ENCODE results near the gene NEO1. TPM values are rescaled to one million over a fixed set of nuclear protein-coding genes. Genes with fewer than 3 reads are reported as not detected.
A peak's percentile ranks its signal among the peaks of the same experiment; 100 is the strongest.

The NEO1 gene
- total RNA-seq, 1 donor from 2014 or later: 30.3 TPM

DNA sequence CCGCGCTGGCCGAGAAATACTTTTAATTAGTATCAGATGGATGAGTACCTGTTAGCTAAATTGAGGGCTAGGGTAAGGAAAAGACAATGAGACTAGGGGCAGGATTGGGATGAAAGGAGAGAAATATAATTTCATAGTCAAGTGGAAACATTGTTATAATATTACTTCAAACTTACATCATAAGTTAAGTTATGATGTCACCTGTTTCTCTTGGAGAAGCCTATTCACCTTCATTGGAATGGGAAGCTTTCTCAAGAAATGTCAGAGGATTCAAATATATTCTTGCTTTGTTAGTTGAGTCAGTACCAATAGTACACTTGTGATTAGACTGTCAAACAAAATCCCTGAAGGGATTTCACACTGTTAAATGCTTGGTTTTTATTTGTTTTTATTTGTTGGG, 116.2 kb downstream of the NEO1 start:
- Histone ChIP-seq H3K9me3 (ENCODE audit: insufficient read depth, low read depth, low read length) (no peaks in the 10 kb centered on the region), H3K79me2 (ENCODE audit: insufficient read depth, low read length) (no peaks in the 10 kb centered on the region), H2AFZ (ENCODE audit: low read depth, low read length) (no peak overlapping the region), H3K9ac (ENCODE audit: low read length) (no peak overlapping the region), H3K4me3 (ENCODE audit: insufficient read depth, low read depth, low read length) (no peak overlapping the region), H3K4me2 (ENCODE audit: low read length) (no peak overlapping the region), H3K4me1 (ENCODE audit: insufficient read depth, low read length) (no peaks in the 10 kb centered on the region), H3K36me3 (ENCODE audit: insufficient read depth, low read length) (no peaks in the 10 kb centered on the region), H3K27ac (ENCODE audit: low read depth, low read length) (no peak overlapping the region), H3K27me3 (ENCODE audit: insufficient read depth, low read length) (no peaks in the 10 kb centered on the region), H4K20me1 (ENCODE audit: insufficient read depth, low read length) (no peaks in the 10 kb centered on the region)
- Mint-ChIP-seq H3K27me3 (ENCODE audit: low read depth, unreplicated experiment) (no peaks in the 10 kb centered on the region), H3K27ac (ENCODE audit: unreplicated experiment) (no peak overlapping the region), H3K36me3 (ENCODE audit: low read depth, unreplicated experiment) (peaks cover 15% of the 10 kb centered on the region), H3K9me3 (ENCODE audit: unreplicated experiment) (peaks cover 10% of the 10 kb centered on the region), H3K4me3 (ENCODE audit: unreplicated experiment) (no peak overlapping the region), H3K4me1 (ENCODE audit: low read depth, unreplicated experiment) (no peaks in the 10 kb centered on the region)
- FAIRE-seq: no peak
- no peak for DNase-seq (ENCODE audit: low read depth)
- TF ChIP-seq, protein P1, sequence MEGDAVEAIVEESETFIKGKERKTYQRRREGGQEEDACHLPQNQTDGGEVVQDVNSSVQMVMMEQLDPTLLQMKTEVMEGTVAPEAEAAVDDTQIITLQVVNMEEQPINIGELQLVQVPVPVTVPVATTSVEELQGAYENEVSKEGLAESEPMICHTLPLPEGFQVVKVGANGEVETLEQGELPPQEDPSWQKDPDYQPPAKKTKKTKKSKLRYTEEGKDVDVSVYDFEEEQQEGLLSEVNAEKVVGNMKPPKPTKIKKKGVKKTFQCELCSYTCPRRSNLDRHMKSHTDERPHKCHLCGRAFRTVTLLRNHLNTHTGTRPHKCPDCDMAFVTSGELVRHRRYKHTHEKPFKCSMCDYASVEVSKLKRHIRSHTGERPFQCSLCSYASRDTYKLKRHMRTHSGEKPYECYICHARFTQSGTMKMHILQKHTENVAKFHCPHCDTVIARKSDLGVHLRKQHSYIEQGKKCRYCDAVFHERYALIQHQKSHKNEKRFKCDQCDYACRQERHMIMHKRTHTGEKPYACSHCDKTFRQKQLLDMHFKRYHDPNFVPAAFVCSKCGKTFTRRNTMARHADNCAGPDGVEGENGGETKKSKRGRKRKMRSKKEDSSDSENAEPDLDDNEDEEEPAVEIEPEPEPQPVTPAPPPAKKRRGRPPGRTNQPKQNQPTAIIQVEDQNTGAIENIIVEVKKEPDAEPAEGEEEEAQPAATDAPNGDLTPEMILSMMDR (IDR thresholded peaks at IDR 0.05; ENCODE audit: insufficient read depth, low read depth, low read length): no peak
- TF ChIP-seq EZH2 (IDR thresholded peaks at IDR 0.05; ENCODE audit: insufficient read depth, low read length): no peak

DNA sequence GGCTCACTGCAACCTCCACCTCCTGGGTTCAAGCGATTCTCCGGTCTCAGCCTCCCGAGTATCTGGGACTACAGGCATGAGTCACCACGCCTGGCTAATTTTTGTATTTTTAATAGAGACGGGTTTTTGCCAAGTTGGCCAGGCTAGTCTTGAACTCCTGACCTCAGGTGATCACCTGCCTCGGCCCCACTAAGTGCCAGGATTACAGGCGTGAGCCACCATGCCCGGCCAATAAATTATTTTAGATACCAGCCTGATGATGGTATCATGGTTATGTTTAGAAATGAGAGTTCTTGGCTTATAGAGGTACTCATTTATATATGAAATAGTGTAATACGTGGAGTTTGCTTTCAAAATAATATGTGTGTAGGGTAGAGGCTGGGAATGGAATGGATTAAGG, 119.4 kb downstream of the NEO1 start:
- Mint-ChIP-seq H3K4me1 (ENCODE audit: low read depth, unreplicated experiment) (no peaks in the 10 kb centered on the region), H3K4me3 (ENCODE audit: unreplicated experiment) (no peak overlapping the region), H3K36me3 (ENCODE audit: low read depth, unreplicated experiment) (peaks cover 2% of the 10 kb centered on the region), H3K9me3 (ENCODE audit: unreplicated experiment) (peaks cover 4% of the 10 kb centered on the region), H3K27ac (ENCODE audit: unreplicated experiment) (no peak overlapping the region), H3K27me3 (ENCODE audit: low read depth, unreplicated experiment) (no peaks in the 10 kb centered on the region)
- DNase-seq (ENCODE audit: low read depth) (no peak), FAIRE-seq (no peak)
- no peak overlapping the region for H3K4me2 ChIP-seq (ENCODE audit: low read length)
- H3K36me3 ChIP-seq (ENCODE audit: insufficient read depth, low read length): no peaks in the 10 kb centered on the region
- H3K79me2 ChIP-seq (ENCODE audit: insufficient read depth, low read length): no peaks in the 10 kb centered on the region
- no peak overlapping the region for H3K9ac ChIP-seq (ENCODE audit: low read length)
- H3K27ac ChIP-seq (ENCODE audit: low read depth, low read length): no peak overlapping the region
- no peak overlapping the region for H2AFZ ChIP-seq (ENCODE audit: low read depth, low read length)
- no peaks in the 10 kb centered on the region for H3K4me1 ChIP-seq (ENCODE audit: insufficient read depth, low read length)
- TF ChIP-seq, protein P1 (IDR thresholded peaks at IDR 0.05; ENCODE audit: insufficient read depth, low read depth, low read length): no peak
- TF ChIP-seq EZH2 (IDR thresholded peaks at IDR 0.05; ENCODE audit: insufficient read depth, low read length): no peak
- no peak overlapping the region for H3K4me3 ChIP-seq (ENCODE audit: insufficient read depth, low read depth, low read length)
- no peaks in the 10 kb centered on the region for H3K27me3 ChIP-seq (ENCODE audit: insufficient read depth, low read length)
- no peaks in the 10 kb centered on the region for H3K9me3 ChIP-seq (ENCODE audit: insufficient read depth, low read depth, low read length)
- no peaks in the 10 kb centered on the region for H4K20me1 ChIP-seq (ENCODE audit: insufficient read depth, low read length)

DNA sequence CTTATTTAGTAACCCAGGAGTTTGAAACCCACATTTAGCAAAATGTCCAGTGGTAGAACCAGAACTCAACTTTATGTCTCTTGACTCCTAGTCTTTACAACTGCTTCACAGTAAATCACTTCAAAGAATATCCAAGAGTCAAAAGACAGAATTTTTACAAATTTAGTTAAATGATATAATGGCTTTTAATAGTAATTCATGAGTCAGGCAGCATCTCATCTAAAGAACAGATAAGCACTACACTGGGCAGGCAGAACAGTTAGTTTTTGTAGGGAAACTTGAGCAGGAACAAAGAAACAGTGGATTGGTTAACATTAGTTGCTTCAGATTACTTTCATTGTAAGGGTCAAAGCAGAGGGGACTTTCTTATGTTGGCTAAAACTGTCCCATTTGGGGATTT, 120.2 kb downstream of the NEO1 start:
- Histone ChIP-seq H3K4me1 (ENCODE audit: insufficient read depth, low read length) (no peaks in the 10 kb centered on the region), H3K36me3 (ENCODE audit: insufficient read depth, low read length) (no peaks in the 10 kb centered on the region), H3K79me2 (ENCODE audit: insufficient read depth, low read length) (no peaks in the 10 kb centered on the region), H3K27me3 (ENCODE audit: insufficient read depth, low read length) (no peaks in the 10 kb centered on the region), H2AFZ (ENCODE audit: low read depth, low read length) (no peak overlapping the region), H3K4me3 (ENCODE audit: insufficient read depth, low read depth, low read length) (no peak overlapping the region), H3K9me3 (ENCODE audit: insufficient read depth, low read depth, low read length) (no peaks in the 10 kb centered on the region), H3K4me2 (ENCODE audit: low read length) (no peak overlapping the region), H3K27ac (ENCODE audit: low read depth, low read length) (no peak overlapping the region), H3K9ac (ENCODE audit: low read length) (no peak overlapping the region), H4K20me1 (ENCODE audit: insufficient read depth, low read length) (no peaks in the 10 kb centered on the region)
- FAIRE-seq (no peak), DNase-seq (ENCODE audit: low read depth) (peak; percentile 2)
- H3K27ac Mint-ChIP-seq (ENCODE audit: unreplicated experiment): no peak overlapping the region
- TF ChIP-seq, protein P1 (IDR thresholded peaks at IDR 0.05; ENCODE audit: insufficient read depth, low read depth, low read length): no peak
- TF ChIP-seq EZH2 (IDR thresholded peaks at IDR 0.05; ENCODE audit: insufficient read depth, low read length): no peak
- no peaks in the 10 kb centered on the region for H3K36me3 Mint-ChIP-seq (ENCODE audit: low read depth, unreplicated experiment)
- H3K9me3 Mint-ChIP-seq (ENCODE audit: unreplicated experiment): no peaks in the 10 kb centered on the region
- H3K27me3 Mint-ChIP-seq (ENCODE audit: low read depth, unreplicated experiment): no peaks in the 10 kb centered on the region
- H3K4me3 Mint-ChIP-seq (ENCODE audit: unreplicated experiment): no peak overlapping the region
- no peaks in the 10 kb centered on the region for H3K4me1 Mint-ChIP-seq (ENCODE audit: low read depth, unreplicated experiment)
